GM13977 (cell line): ENCODE data around the gene RNU7-1.

Experiments
- DNase-seq: peaks from one replicate; pipeline ENCODE4 v3.0.0; 2012; ENCODE audit warnings: low spot score
- CTCF ChIP-seq: IDR thresholded peaks from 2 replicates; pipeline ENCODE4 v1.5.1; 2012; ENCODE audit warnings: mild to moderate bottlenecking, control low read depth; ENCODE audit not compliant: insufficient read depth; ENCODE audit errors: extremely low read depth, missing control alignments
- in situ Hi-C: fragments of 300-500 bp; cut with MboI; formaldehyde crosslinking; loops from one replicate; pipeline ENCODE4 v1.12.0; 2022; ENCODE audit warnings: low sequenced_read_pairs, low pct_unique_long_range_greater_than_20kb, mixed read lengths, inconsistent platforms; ENCODE audit not compliant: unreplicated experiment

The RNU7-1 gene

GRCh38 chr12:6914246-6914946, 29.2 kb upstream of the RNU7-1 start, which contains the start of gene ENO2:
Gene ENO2, plus strand, starts transcription at chr12:6914580. Its CDS starts 1,253 bp downstream, at chr12:6915833.
- in situ Hi-C loops, result no loop called here
- TF ChIP-seq CTCF, result no peak
- DNase-seq, result peak; percentile 91

GRCh38 chr12:6914947-6915788, 28.4 kb upstream of the RNU7-1 start:
- in situ Hi-C loops, result no loop called here
- peak; percentile 69 for DNase-seq
- no peak for TF ChIP-seq CTCF

GRCh38 chr12:6915789-6916285, 27.8 kb upstream of the RNU7-1 start:
- TF ChIP-seq CTCF, result no peak
- in situ Hi-C loops, result no loop called here

GRCh38 chr12:6916426-6917200, 27.0 kb upstream of the RNU7-1 start:
- no peak for TF ChIP-seq CTCF
- in situ Hi-C loops, result no loop called here
- no peak for DNase-seq

More at GRCh38 chr12:6915789-6916285, 27.8 kb upstream of the RNU7-1 start:
- DNase-seq, result no peak

- TF ChIP-seq CTCF, result no peak
- in situ Hi-C loops, result no loop called here
- no peak for DNase-seq
These were observed 26.0 kb upstream of the RNU7-1 start for GRCh38 chr12:6917491-6918231.
